PC-3 (cell line): ENCODE data around the gene IQGAP1. TPM values are rescaled to one million over a fixed set of nuclear protein-coding genes. Genes with fewer than 3 reads are reported as not detected.

Source experiments
- ATAC-seq: fragments of 200-7000 bp; cut with Tn5 transposase; 2 replicates; pipeline ENCODE4 v1.9.1; 2020; ENCODE audit warnings: mild to moderate bottlenecking, moderate library complexity
- BruUV-seq: library from RNA; stranded (reverse); fragments of 400-500 nt; replicated peaks from 2 replicates; lab custom pipeline; 2021; lab: Mats Ljungman, UMichigan
- CTCF ChIA-PET: fragments of 300-600 bp; sonication (Branson Sonifier 250); formaldehyde crosslinking; loops from one replicate; lab custom pipeline; 2022; ENCODE audit warnings: antibody characterized with exemption; lab: Charles Lee
- POLR2A ChIA-PET: fragments of 300-600 bp; sonication (Branson Sonifier 250); formaldehyde crosslinking; loops from one replicate; lab custom pipeline; 2022; ENCODE audit warnings: antibody characterized with exemption; ENCODE audit not compliant: unreplicated experiment; lab: Charles Lee
- DNase-seq: peaks from one replicate; pipeline ENCODE4 v3.0.0-alpha.2; 2015
- H2AFZ ChIP-seq: fragments of 300-600 bp; sonication (generic); 2 replicates; pipeline ENCODE4 v1.6.0; 2016; ENCODE audit warnings: antibody characterized with exemption, low read length
- H3F3A ChIP-seq: fragments of 300-600 bp; sonication (generic); one replicate; pipeline ENCODE4 v1.6.0; 2017; ENCODE audit warnings: antibody characterized with exemption, low read length, control low read depth, mild to moderate bottlenecking; ENCODE audit not compliant: unreplicated experiment
- H3K27ac ChIP-seq: fragments of 300-600 bp; sonication (generic); 2 replicates; pipeline ENCODE4 v1.5.1; 2016; ENCODE audit warnings: mild to moderate bottlenecking, low read length
- H3K27me3 ChIP-seq: fragments of 300-600 bp; sonication (generic); 2 replicates; pipeline ENCODE4 v1.6.1; 2016; ENCODE audit warnings: low read length, mixed read lengths
- H3K36me3 ChIP-seq: fragments of 300-600 bp; sonication (generic); 2 replicates; pipeline ENCODE4 v1.6.1; 2016; ENCODE audit warnings: low read depth, mixed run types, low read length, mixed read lengths
- H3K4me1 ChIP-seq: fragments of 300-600 bp; sonication (generic); 2 replicates; pipeline ENCODE4 v1.5.1; 2016; ENCODE audit warnings: low read length; ENCODE audit not compliant: insufficient read depth
- H3K4me2 ChIP-seq: fragments of 300-600 bp; sonication (generic); 2 replicates; pipeline ENCODE4 v1.6.0; 2016; ENCODE audit warnings: low read length
- H3K4me3 ChIP-seq: fragments of 300-600 bp; sonication (generic); 2 replicates; pipeline ENCODE4 v1.5.1; 2016; ENCODE audit warnings: mild to moderate bottlenecking, low read length, mixed read lengths
- H3K79me2 ChIP-seq: fragments of 300-600 bp; sonication (generic); 2 replicates; pipeline ENCODE4 v1.6.1; 2017; ENCODE audit warnings: low read length, mixed read lengths
- H3K9ac ChIP-seq: fragments of 300-600 bp; sonication (generic); 2 replicates; pipeline ENCODE4 v1.6.0; 2016; ENCODE audit warnings: mild to moderate bottlenecking, low read length
- H3K9me2 ChIP-seq: fragments of 300-600 bp; sonication (generic); replicated peaks from 2 replicates; pipeline ENCODE4 v1.6.1; 2016; ENCODE audit warnings: mixed run types, low read length, mixed read lengths
- H3K9me3 ChIP-seq: fragments of 300-600 bp; sonication (generic); 2 replicates; pipeline ENCODE4 v1.6.1; 2016; ENCODE audit warnings: low read length, mixed read lengths
- H4K20me1 ChIP-seq: fragments of 300-600 bp; sonication (generic); 2 replicates; pipeline ENCODE4 v1.6.1; 2016; ENCODE audit warnings: low read length, mixed read lengths
- CTCF ChIP-seq: fragments of 300-600 bp; sonication (generic); conservative IDR thresholded peaks from 2 replicates; pipeline ENCODE4 v1.5.1; 2017; ENCODE audit warnings: antibody characterized with exemption, low read depth, mild to moderate bottlenecking, low read length
- EZH2 ChIP-seq: fragments of 300-600 bp; sonication (generic); IDR thresholded peaks from one replicate; pipeline ENCODE4 v1.6.1; 2017; ENCODE audit warnings: antibody characterized with exemption, mild to moderate bottlenecking, low read length; ENCODE audit not compliant: unreplicated experiment
- EZH2phosphoT487 ChIP-seq: fragments of 300-600 bp; sonication (generic); IDR thresholded peaks from 2 replicates; pipeline ENCODE4 v1.6.1; 2018; ENCODE audit warnings: mild to moderate bottlenecking, antibody characterized with exemption, low read length, borderline replicate concordance
- intact Hi-C: fragments of 100-400 bp; cut with micrococcal nuclease; formaldehyde crosslinking; loops from 2 replicates; pipeline ENCODE4 v1.9.0; 2023
- total RNA-seq: library from RNA; depleted of rRNA; stranded (reverse); fragments of >200 nt; gene quantifications from 2 replicates; pipeline ENCODE4 v1.2.3, GENCODE V29; 2014

IQGAP1 gene
- total RNA-seq, 1 experiment from 2014 or later = 139 TPM

GRCh38 chr15:90396321-90396720 lies 8.3 kb downstream of the IQGAP1 start:
- no peak overlapping the region for H3K27ac ChIP-seq

GRCh38 chr15:90400005-90400758 lies 12.1 kb downstream of the IQGAP1 start:
- H3K27ac ChIP-seq = peak overlapping the region; percentile 78
- H2AFZ ChIP-seq = no peak overlapping the region
- H3K4me1 ChIP-seq = peaks cover 45% of the 10 kb centered on the region
- no peaks in the 10 kb centered on the region for H3K27me3 ChIP-seq
- TF ChIP-seq EZH2phosphoT487 = no peak
- TF ChIP-seq CTCF = no peak
- TF ChIP-seq EZH2 = no peak
- H3K4me2 ChIP-seq = peak overlapping the region; percentile 77
- intact Hi-C loops = loop anchor here (5.0 kb wide), 3 partner anchors 38 to 238 kb away; no protein-coding TSS in a partner anchor
- peaks cover 9% of the 10 kb centered on the region; the same call in 1 of the 2 replicates for H4K20me1 ChIP-seq
- ChIA-PET POLR2A (interaction anchor here (0.7 to 1.3 kb wide), 2 partner anchors 12 kb away, joined by 3 to 5 read pairs; partner anchors contain the start of gene IQGAP1), CTCF (no interaction called here)
- peaks cover 93% of the 10 kb centered on the region for H3K79me2 ChIP-seq
- peaks cover 28% of the 10 kb centered on the region for H3F3A ChIP-seq
- TSS peak; percentile 76 for BruUV-seq
- no peaks in the 10 kb centered on the region for H3K9me2 ChIP-seq
- peak overlapping the region; percentile 15 for H3K4me3 ChIP-seq
- DNase-seq (no peak), ATAC-seq (no peak)
- H3K9ac ChIP-seq = 0 out of 2 replicates have a peak overlapping the region, but pooled peaks have one; percentile 5
- H3K9me3 ChIP-seq = no peaks in the 10 kb centered on the region
- no peaks in the 10 kb centered on the region; the same call in 1 of the 2 replicates for H3K36me3 ChIP-seq

More at GRCh38 chr15:90396321-90396720, 8.3 kb downstream of the IQGAP1 start:
- H3K4me1 ChIP-seq = peaks cover 23% of the 10 kb centered on the region
- no peak overlapping the region for H2AFZ ChIP-seq
- H3K4me2 ChIP-seq = no peak overlapping the region
- no peak overlapping the region for H3K4me3 ChIP-seq
- H3F3A ChIP-seq = peaks cover 15% of the 10 kb centered on the region
- no peaks in the 10 kb centered on the region for H3K27me3 ChIP-seq
- no peaks in the 10 kb centered on the region for H3K9me2 ChIP-seq
- H3K79me2 ChIP-seq = peaks cover 98% of the 10 kb centered on the region
- ATAC-seq = no peak
- H3K9me3 ChIP-seq = no peaks in the 10 kb centered on the region
- no TSS peak for BruUV-seq
- POLR2A ChIA-PET = no interaction called here
- DNase-seq = no peak
- intact Hi-C loops = no loop called here
- H3K9ac ChIP-seq = no peak overlapping the region
- peaks cover 11% of the 10 kb centered on the region; the same call in 1 of the 2 replicates for H3K36me3 ChIP-seq
- H4K20me1 ChIP-seq = peaks cover 4% of the 10 kb centered on the region; the same call in 1 of the 2 replicates
- TF ChIP-seq EZH2phosphoT487 = no peak
- no peak for TF ChIP-seq EZH2
- TF ChIP-seq CTCF = no peak
- CTCF ChIA-PET = no interaction called here
